ENCODE results near the gene NIF3L1.

GRCh38 chr2:200847269-200847668, 41.9 kb upstream of the NIF3L1 start:
- TF ChIP-seq GATA2 (IDR thresholded peaks at IDR 0.05; ENCODE audit: low read depth, low read length) (no peak), GATA3 (IDR thresholded peaks at IDR 0.05; ENCODE audit: low read depth, low read length) (no peak)
